Embryonic facial prominence (tissue), 1 donor: ENCODE measurements around the gene LDB2.
"Not testable (repeated sequence)": the region's sequence is repeated elsewhere in the genome, so short reads cannot be mapped to it uniquely, and the experiment has no call there.

Experiments
- DNase-seq: peaks from one replicate; pipeline ENCODE4 v3.0.0-alpha.2; 2016; ENCODE audit errors: extremely low spot score

LDB2 gene

GRCh38 chr4:16596267-16596666 is 302.2 kb downstream of the LDB2 start:
- DNase-seq = no peak

DNA sequence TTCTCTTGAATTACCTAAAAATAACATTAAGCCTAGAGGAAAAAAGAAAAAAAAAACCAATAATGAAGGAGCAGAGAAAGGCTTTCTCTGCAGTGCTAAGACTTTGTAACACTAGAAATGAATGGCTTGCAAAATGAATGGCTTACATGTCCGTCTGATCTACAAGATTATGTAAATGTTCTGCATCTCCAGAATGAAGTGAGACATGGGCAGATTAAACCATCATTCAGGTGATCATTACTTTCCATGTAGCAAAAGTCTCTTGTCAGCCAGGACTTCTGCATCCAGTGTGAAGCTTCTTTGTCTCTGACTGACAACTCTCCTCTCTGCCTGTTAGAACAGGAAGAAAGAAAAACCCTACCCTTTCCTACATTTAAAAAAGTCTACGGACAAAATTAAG is 304.3 kb downstream of the LDB2 start:
- no peak for DNase-seq

DNA sequence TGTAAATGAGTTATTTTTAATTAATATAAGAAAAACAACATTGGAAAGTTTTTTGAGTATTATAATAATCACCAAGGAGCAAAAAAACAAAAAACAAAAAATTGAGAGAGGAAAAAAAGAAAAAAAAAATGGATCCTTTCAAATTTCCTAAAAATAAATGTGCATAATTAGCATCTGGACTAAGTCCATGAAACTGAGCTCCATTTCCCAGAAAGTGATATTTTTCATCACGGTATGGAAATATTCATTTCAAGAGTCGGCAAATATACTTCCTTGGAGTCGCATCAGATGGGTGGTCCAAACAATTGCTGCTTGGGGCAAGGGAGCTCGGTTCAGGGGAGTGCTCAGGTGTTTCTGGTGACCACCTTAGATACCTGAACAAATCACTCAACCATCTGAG is 305.1 kb downstream of the LDB2 start:
- DNase-seq = no peak

GRCh38 chr4:16591272-16591826 is 307.1 kb downstream of the LDB2 start:
- DNase-seq = no peak

GRCh38 chr4:16590797-16591196 is 307.6 kb downstream of the LDB2 start:
- no peak for DNase-seq

GRCh38 chr4:16588651-16589050 is 309.8 kb downstream of the LDB2 start:
- no peak for DNase-seq

DNA sequence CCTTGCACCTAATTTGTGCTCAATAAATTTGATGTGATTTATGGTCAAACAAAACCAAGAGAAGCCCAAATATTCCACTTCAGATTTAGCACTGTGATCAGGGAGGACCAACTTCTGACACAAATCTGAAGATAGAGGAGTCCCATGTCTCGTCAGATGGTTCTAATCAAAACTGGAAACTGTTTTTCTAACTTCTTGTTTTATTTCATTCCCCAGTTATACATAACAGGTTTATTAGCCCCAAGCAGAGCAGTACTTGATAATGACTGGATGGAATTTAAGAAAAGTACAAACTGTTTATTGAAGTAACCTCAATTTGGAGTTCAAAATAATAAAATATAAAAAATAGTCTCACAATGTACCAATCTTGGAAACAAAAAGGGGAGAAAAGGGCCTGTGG is 310.3 kb downstream of the LDB2 start:
- DNase-seq = no peak

GRCh38 chr4:16585053-16585452 is 313.4 kb downstream of the LDB2 start:
- DNase-seq = no peak

GRCh38 chr4:16583764-16584163 is 314.7 kb downstream of the LDB2 start:
- DNase-seq = no peak

DNA sequence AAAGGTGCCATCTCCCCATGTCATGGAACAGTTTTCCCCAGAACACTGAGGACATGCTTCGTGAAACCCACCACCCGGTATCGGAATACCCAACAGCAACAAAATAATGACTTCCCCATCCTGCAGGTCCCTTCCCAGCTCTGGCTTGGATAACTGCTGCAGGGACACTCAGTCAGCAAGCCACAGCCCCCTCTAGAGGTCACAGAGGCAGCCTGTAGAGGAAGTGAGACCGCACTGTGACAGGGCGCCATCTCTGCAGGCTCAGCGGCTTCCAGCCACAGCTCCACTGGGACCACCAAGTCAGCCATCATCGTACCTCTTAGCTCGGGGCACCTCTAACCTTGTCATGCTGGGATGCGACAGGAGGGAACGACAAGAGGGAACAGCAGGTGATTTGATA is 315.9 kb downstream of the LDB2 start:
- DNase-seq = no peak

DNA sequence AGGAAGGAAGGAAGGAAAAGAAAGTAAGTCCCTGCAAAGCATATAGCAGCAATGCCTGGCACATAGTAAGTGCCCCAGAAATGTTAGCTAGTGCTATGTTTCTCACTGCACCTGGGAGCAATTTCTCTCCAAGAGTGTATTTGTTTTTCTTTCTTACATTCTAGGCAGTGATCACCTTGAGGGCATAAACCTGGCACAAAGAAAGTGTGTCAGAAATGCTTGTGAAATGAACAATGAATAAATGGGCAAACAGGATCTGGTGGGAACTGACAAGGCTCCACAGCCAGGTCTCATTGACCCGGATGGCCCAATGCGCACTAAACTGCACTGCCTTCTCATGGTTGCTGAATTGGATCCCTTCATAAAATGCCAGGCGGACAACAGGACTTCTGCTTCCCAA is 316.4 kb downstream of the LDB2 start:
- DNase-seq = no peak

DNA sequence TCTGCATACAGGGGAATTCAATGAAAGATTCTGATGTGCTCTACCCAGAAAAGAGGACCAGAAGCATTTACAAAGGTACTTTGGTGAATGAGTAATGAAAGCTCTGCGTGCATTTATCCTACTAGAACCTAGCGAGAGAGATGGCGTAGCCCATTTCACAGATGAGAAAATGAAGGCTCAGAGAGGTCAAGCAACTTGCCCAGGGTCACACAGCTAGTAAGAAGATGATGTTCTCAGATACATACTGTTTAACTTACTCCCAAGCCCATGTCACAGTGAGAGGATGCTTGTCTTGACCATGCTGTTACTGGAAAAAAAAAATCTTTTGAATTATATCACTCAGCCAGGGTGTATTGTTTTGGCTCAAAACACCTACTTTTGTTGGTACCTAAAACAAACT is 317.3 kb downstream of the LDB2 start:
- no peak for DNase-seq

GRCh38 chr4:16580514-16580913 is 317.9 kb downstream of the LDB2 start:
- DNase-seq = no peak

DNA sequence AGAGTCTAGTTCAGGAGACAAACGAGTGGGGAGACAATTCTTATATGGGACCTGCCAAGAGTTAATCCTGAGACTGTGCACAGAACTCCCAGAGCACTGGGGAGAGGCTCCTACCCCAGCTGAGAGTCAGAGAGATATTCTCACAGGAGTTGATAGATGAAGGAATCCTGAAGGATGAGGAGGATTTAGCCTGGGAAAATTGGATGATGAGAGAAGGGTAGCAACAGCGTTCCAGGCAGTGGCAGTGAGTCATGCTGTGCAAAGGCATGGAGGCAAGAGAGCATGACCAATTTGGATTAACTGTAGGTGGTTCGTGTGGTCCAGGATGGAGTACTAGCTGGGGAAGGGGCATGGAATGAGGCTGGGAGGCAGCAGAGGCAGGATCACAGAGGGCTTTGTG is 318.6 kb downstream of the LDB2 start:
- DNase-seq = no peak

GRCh38 chr4:16577177-16577576 is 321.3 kb downstream of the LDB2 start:
- no peak for DNase-seq

GRCh38 chr4:16574981-16575380 is 323.5 kb downstream of the LDB2 start:
- no peak for DNase-seq

GRCh38 chr4:16573739-16574138 is 324.7 kb downstream of the LDB2 start:
- no peak for DNase-seq

GRCh38 chr4:16573206-16573605 is 325.2 kb downstream of the LDB2 start:
- DNase-seq = no peak

DNA sequence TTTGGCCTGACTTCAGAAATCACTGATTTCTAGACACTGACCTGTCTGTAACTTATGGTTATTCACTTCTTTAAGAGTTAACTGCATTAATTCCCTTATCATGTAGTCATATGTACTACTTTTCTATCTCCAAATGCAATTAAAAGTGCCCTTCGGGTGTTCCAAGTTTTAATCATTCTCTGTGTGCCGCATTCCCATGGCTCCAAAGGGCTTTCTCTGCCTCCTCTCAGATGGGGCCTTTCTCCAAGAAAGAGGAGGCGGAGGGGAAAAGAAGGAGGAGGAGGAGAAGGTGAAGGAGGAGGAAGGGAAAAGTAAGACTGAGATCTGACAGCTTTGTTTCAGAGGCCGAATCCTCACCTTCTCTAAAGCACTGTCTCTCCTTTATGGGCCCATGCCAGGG is 325.8 kb downstream of the LDB2 start:
- no peak for DNase-seq

GRCh38 chr4:16572161-16572560 is 326.3 kb downstream of the LDB2 start:
- no peak for DNase-seq

DNA sequence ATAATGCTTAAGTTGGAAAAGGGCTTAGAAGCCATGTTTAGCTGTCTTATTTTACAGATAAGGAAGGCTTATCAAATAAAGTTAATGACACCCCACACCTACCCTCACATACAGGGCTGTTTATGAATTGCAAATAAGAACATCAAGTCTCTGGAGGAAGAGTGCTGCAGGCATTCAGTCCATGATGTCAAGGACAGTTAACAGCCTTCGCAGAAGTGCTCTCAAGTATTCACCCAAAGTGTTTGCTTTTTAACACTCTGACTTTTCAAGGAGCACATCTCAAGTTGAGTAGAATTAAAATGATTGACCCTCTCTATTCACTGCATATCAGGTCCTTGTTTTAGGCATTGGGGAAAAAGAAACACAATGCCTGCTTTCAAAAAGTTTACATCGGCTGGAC is 328.7 kb downstream of the LDB2 start:
- DNase-seq = no peak

- DNase-seq = not testable (repeated sequence)
These were observed 341.1 kb downstream of the LDB2 start for GRCh38 chr4:16557316-16557715.

DNA sequence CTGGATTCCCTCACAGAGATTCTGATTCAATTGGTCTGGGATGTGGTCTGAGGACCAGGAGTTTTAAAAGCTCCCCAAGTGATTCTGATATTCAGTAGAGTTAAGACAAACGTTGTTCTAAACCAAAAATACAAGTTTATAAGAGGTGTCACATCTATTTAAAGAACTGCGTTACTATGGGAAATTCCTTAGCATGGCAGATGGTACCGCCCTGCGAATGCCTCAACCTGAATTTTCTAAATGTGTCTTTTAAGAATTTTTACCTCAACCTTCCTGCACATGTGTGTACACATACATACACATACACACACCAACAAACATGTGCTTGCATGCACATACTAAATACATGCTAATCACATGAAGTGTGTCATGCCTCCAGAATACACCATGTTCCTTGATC is 343.3 kb downstream of the LDB2 start:
- no peak for DNase-seq

- no peak for DNase-seq
These were observed 347.9 kb downstream of the LDB2 start for GRCh38 chr4:16550531-16550930.

DNA sequence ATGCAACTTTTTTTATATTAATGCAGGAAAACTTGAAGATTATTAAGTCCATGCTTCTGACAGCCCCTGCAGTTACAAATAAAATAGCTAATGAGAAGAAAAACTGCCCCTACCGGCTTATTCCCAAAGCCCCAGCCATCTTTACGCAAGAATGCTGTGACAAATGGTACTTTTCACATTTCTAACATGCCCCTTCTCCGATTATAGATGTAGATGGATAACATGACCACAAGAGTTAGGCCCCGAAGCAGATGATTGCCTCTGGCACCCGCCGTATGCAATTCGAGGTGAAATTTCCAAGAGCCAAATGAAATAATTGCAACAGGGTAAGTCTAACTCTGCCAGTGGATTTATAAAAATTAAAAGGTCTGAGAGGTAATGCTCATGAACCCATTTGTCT is 352.8 kb downstream of the LDB2 start:
- DNase-seq = no peak
